ENCODE results near the gene THSD7B.

THSD7B gene

DNA sequence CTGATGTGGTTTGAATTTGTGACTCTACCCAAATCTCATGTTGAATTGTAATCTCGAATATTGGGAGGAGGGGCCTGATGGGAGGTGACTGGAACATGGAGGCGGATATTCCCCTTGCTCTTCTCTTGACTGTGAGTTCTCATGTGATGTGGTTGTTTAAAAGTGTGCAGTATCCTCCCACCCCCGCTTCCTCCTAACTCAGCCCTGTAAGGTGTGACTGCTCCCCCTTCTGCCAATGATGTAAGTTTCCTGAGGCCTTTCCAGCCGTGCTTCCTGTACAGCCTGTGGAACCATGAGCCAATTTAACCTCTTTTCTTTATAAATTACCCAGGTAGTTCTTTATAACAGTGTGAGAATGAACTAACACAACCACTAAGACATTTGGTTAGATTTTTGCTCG lies 458.4 kb downstream of the THSD7B start:
- no peaks in the 10 kb centered on the region for H3K27me3 ChIP-seq (ENCODE audit: control insufficient read depth in 2 of 2, insufficient read depth in 2 of 2, low read length in 2 of 2)
- H3K9me3 ChIP-seq (ENCODE audit: control insufficient read depth in 2 of 2, low read length in 2 of 2): no peaks in the 10 kb centered on the region
- no peak overlapping the region for H3K9ac ChIP-seq (ENCODE audit: low read depth in 1 of 2, low read length in 2 of 2)
- H3K36me3 ChIP-seq (ENCODE audit: control insufficient read depth in 2 of 2, insufficient read depth in 2 of 2, low read length in 2 of 2): no peaks in the 10 kb centered on the region
- no peak overlapping the region for H3K4me3 ChIP-seq (ENCODE audit: low read length in 2 of 2)
- H3K27ac ChIP-seq (ENCODE audit: low read depth in 2 of 2, low read length in 2 of 2): no peak overlapping the region
- no peaks in the 10 kb centered on the region for H3K4me1 ChIP-seq (ENCODE audit: control insufficient read depth in 2 of 2, insufficient read depth in 2 of 2, low read length in 2 of 2)

DNA sequence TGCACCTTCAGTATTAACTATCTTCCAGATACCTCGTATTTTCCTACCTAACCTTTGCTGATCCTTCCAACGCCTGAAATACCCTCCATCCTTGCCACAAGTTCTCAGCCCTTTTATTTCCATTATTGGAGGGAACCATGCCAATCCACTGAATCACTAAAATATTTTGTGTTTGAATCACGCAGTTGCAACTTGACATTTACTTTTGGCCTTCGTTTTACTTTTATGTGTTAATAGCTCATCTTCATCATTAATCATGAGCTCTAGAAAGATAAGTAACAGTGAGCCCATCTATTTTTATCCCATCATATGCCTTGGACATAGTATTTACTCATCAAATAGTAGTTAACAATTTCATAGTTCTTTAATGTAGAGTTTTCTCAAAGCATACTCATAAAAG lies 463.2 kb downstream of the THSD7B start:
- Histone ChIP-seq H3K4me3 (ENCODE audit: low read length in 2 of 2) (no peak overlapping the region), H3K9me3 (ENCODE audit: control insufficient read depth in 2 of 2, low read length in 2 of 2) (no peaks in the 10 kb centered on the region), H3K4me1 (ENCODE audit: control insufficient read depth in 2 of 2, insufficient read depth in 2 of 2, low read length in 2 of 2) (no peaks in the 10 kb centered on the region), H3K36me3 (ENCODE audit: control insufficient read depth in 2 of 2, insufficient read depth in 2 of 2, low read length in 2 of 2) (no peaks in the 10 kb centered on the region), H3K27ac (ENCODE audit: low read depth in 2 of 2, low read length in 2 of 2) (no peak overlapping the region), H3K9ac (ENCODE audit: low read depth in 1 of 2, low read length in 2 of 2) (no peak overlapping the region), H3K27me3 (ENCODE audit: control insufficient read depth in 2 of 2, insufficient read depth in 2 of 2, low read length in 2 of 2) (no peaks in the 10 kb centered on the region)

DNA sequence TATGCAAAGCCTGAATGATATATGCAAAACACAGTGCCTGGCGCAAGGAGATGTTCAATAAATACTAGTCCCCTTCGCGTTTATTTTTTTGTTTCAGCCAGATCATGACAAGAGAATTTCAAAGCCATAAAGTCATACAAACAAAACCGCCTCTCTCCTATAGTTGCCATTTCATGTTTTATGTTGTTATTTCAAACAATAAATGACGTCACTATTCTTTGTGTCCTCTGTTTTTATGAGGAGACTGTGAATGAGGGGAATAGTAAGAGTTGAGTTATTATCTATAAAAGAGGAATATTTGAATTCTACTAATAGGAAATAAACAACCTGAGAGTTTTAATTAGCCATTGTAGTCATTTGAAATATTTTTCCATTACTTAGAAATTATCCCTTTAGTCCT lies 464.5 kb downstream of the THSD7B start:
- Histone ChIP-seq H3K36me3 (ENCODE audit: control insufficient read depth in 2 of 2, insufficient read depth in 2 of 2, low read length in 2 of 2) (no peaks in the 10 kb centered on the region), H3K27ac (ENCODE audit: low read depth in 2 of 2, low read length in 2 of 2) (no peak overlapping the region), H3K9ac (ENCODE audit: low read depth in 1 of 2, low read length in 2 of 2) (no peak overlapping the region), H3K4me3 (ENCODE audit: low read length in 2 of 2) (no peak overlapping the region), H3K4me1 (ENCODE audit: control insufficient read depth in 2 of 2, insufficient read depth in 2 of 2, low read length in 2 of 2) (no peaks in the 10 kb centered on the region), H3K9me3 (ENCODE audit: control insufficient read depth in 2 of 2, low read length in 2 of 2) (no peaks in the 10 kb centered on the region), H3K27me3 (ENCODE audit: control insufficient read depth in 2 of 2, insufficient read depth in 2 of 2, low read length in 2 of 2) (no peaks in the 10 kb centered on the region)

DNA sequence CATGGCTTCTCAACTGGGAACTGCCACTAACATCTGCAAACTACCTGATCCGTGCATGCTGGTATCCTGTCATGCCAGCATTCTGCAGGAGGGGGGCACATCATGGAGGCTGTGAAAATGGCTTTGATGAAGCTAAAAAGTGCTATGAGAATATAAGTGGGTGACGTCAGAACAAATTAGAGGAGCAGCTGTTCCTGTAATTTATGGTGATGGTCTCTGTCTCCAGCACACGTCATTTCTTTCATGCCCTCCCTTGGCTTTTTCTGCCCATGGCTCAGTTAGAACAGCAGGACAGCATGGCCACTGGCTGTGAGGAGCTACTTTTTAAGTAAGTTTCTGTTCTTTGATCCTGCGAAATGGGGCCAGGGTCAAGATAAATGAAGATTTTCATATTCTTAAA lies 466.3 kb downstream of the THSD7B start:
- Histone ChIP-seq H3K36me3 (ENCODE audit: control insufficient read depth in 2 of 2, insufficient read depth in 2 of 2, low read length in 2 of 2) (no peaks in the 10 kb centered on the region), H3K27ac (ENCODE audit: low read depth in 2 of 2, low read length in 2 of 2) (no peak overlapping the region), H3K27me3 (ENCODE audit: control insufficient read depth in 2 of 2, insufficient read depth in 2 of 2, low read length in 2 of 2) (no peaks in the 10 kb centered on the region), H3K9ac (ENCODE audit: low read depth in 1 of 2, low read length in 2 of 2) (no peak overlapping the region), H3K9me3 (ENCODE audit: control insufficient read depth in 2 of 2, low read length in 2 of 2) (no peaks in the 10 kb centered on the region), H3K4me3 (ENCODE audit: low read length in 2 of 2) (no peak overlapping the region), H3K4me1 (ENCODE audit: control insufficient read depth in 2 of 2, insufficient read depth in 2 of 2, low read length in 2 of 2) (no peaks in the 10 kb centered on the region)

DNA sequence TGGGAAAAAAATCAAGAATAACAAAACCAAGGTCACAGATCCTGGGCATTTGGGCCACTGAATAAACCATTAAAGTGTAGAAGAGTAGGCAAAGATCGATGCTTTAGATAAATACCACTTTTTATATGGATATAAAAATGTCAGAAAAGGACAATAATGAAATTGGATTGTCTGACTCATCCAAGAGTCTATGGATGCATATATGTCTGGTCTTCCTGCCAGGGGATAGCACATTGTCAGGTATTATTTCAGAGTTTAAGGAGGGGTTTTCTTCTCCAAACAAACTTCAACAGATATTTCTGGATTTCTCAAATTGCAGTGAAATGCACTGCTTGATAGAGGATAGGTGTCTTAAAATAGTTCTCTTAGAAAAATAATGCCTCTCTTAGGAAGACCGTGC lies 466.7 kb downstream of the THSD7B start:
- no peak overlapping the region for H3K9ac ChIP-seq (ENCODE audit: low read depth in 1 of 2, low read length in 2 of 2)
- H3K27ac ChIP-seq (ENCODE audit: low read depth in 2 of 2, low read length in 2 of 2): no peak overlapping the region
- no peaks in the 10 kb centered on the region for H3K4me1 ChIP-seq (ENCODE audit: control insufficient read depth in 2 of 2, insufficient read depth in 2 of 2, low read length in 2 of 2)
- no peak overlapping the region for H3K4me3 ChIP-seq (ENCODE audit: low read length in 2 of 2)
- H3K9me3 ChIP-seq (ENCODE audit: control insufficient read depth in 2 of 2, low read length in 2 of 2): no peaks in the 10 kb centered on the region
- H3K36me3 ChIP-seq (ENCODE audit: control insufficient read depth in 2 of 2, insufficient read depth in 2 of 2, low read length in 2 of 2): no peaks in the 10 kb centered on the region
- H3K27me3 ChIP-seq (ENCODE audit: control insufficient read depth in 2 of 2, insufficient read depth in 2 of 2, low read length in 2 of 2): no peaks in the 10 kb centered on the region

DNA sequence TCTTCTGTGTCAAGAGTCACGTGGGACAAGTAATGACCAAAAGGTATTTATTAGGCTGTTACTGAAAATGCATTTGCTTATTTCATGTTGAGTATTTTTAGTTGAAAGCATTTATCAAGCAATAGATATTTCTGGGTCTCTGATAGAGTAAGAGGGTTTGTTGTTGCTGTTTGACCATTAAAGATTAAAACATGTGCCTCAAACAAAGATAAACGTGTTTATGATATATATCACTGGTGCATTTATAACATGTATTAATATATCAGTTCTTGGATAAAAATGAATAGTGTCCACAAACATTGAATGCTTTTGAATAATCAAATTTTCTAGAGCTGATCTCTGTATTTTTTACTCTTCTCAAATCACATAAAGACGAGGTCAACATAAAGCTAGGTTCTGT lies 467.7 kb downstream of the THSD7B start:
- H3K4me3 ChIP-seq (ENCODE audit: low read length in 2 of 2): no peak overlapping the region
- no peak overlapping the region for H3K27ac ChIP-seq (ENCODE audit: low read depth in 2 of 2, low read length in 2 of 2)
- H3K27me3 ChIP-seq (ENCODE audit: control insufficient read depth in 2 of 2, insufficient read depth in 2 of 2, low read length in 2 of 2): no peaks in the 10 kb centered on the region
- no peaks in the 10 kb centered on the region for H3K9me3 ChIP-seq (ENCODE audit: control insufficient read depth in 2 of 2, low read length in 2 of 2)
- H3K9ac ChIP-seq (ENCODE audit: low read depth in 1 of 2, low read length in 2 of 2): no peak overlapping the region
- H3K36me3 ChIP-seq (ENCODE audit: control insufficient read depth in 2 of 2, insufficient read depth in 2 of 2, low read length in 2 of 2): no peaks in the 10 kb centered on the region
- H3K4me1 ChIP-seq (ENCODE audit: control insufficient read depth in 2 of 2, insufficient read depth in 2 of 2, low read length in 2 of 2): no peaks in the 10 kb centered on the region

DNA sequence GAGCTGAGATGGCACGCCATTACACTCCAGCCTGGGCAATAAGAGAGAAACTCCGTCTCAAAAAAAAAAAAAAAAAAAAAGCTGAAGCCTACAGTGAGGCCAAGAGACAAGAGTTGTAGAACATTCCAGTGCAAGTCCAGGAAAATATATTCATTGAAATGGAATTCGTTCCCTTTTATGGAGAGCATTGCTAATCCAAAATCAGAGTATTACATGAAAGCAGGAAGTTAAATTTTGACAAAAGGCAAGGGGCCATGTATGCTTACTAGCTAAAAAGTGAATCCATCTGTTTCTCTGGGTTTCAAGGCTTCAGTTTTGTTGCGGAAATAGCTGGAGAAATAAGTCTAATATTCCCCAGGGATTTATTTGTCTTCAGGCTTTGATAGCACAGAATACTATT lies 471.7 kb downstream of the THSD7B start:
- Histone ChIP-seq H3K4me1 (ENCODE audit: control insufficient read depth in 2 of 2, insufficient read depth in 2 of 2, low read length in 2 of 2) (no peaks in the 10 kb centered on the region), H3K36me3 (ENCODE audit: control insufficient read depth in 2 of 2, insufficient read depth in 2 of 2, low read length in 2 of 2) (no peaks in the 10 kb centered on the region), H3K27me3 (ENCODE audit: control insufficient read depth in 2 of 2, insufficient read depth in 2 of 2, low read length in 2 of 2) (no peaks in the 10 kb centered on the region), H3K9ac (ENCODE audit: low read depth in 1 of 2, low read length in 2 of 2) (no peak overlapping the region), H3K9me3 (ENCODE audit: control insufficient read depth in 2 of 2, low read length in 2 of 2) (no peaks in the 10 kb centered on the region), H3K27ac (ENCODE audit: low read depth in 2 of 2, low read length in 2 of 2) (no peak overlapping the region), H3K4me3 (ENCODE audit: low read length in 2 of 2) (no peak overlapping the region)

DNA sequence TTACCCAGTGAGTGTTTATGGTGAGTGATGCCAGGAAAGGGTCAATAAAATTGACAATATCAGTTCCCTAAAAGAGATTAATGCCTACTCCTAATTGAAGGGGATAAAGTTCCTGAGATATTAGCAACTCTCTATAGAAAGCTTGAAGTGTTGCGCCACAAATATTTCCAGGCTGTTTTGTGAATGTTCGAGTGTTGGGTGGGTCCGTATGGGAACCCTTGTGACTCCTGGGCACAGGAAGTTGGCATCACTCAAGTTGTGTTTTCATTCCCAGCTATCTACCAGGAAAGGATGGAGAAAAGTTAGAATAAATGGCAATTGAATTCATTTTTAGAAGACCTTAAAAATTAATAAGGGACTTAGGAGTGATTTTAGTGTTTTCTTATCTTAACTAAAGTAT lies 472.7 kb downstream of the THSD7B start:
- Histone ChIP-seq H3K4me1 (ENCODE audit: control insufficient read depth in 2 of 2, insufficient read depth in 2 of 2, low read length in 2 of 2) (no peaks in the 10 kb centered on the region), H3K9ac (ENCODE audit: low read depth in 1 of 2, low read length in 2 of 2) (no peak overlapping the region), H3K36me3 (ENCODE audit: control insufficient read depth in 2 of 2, insufficient read depth in 2 of 2, low read length in 2 of 2) (no peaks in the 10 kb centered on the region), H3K27me3 (ENCODE audit: control insufficient read depth in 2 of 2, insufficient read depth in 2 of 2, low read length in 2 of 2) (no peaks in the 10 kb centered on the region), H3K9me3 (ENCODE audit: control insufficient read depth in 2 of 2, low read length in 2 of 2) (no peaks in the 10 kb centered on the region), H3K27ac (ENCODE audit: low read depth in 2 of 2, low read length in 2 of 2) (no peak overlapping the region), H3K4me3 (ENCODE audit: low read length in 2 of 2) (no peak overlapping the region)

DNA sequence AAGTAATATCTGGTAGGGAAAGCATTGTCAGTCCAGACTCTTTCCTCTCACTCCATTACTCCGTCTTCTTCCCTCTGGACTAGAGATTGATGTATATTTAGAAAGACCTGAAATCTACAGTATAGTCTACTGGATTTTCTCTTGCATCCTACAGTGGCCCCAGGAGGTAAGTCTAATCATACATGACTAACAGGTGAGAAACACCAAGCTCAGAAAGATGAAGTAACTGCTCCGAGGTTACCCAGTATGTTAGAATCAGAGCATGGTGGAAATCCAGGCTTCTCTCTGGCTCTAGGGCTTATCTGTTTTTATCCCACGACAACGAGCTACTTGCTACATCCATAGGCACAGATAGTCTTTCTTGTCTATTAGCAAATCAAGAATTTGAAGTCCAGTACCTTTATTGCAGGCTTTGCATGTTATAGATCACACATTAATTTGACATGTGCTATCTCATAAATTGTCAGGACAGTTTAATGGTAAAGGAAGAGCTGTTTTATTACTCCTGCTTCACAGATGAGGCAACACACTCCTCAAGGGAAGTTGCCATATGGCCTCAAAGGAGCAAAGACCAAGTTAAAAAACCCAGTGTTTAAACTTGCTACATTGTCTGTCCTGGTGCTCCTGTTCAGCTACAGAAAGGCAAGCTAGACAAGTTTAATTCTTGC lies 484.3 kb downstream of the THSD7B start:
- Histone ChIP-seq H3K27me3 (ENCODE audit: control insufficient read depth in 2 of 2, insufficient read depth in 2 of 2, low read length in 2 of 2) (no peaks in the 10 kb centered on the region), H3K4me3 (ENCODE audit: low read length in 2 of 2) (no peak overlapping the region), H3K9me3 (ENCODE audit: control insufficient read depth in 2 of 2, low read length in 2 of 2) (no peaks in the 10 kb centered on the region), H3K9ac (ENCODE audit: low read depth in 1 of 2, low read length in 2 of 2) (no peak overlapping the region), H3K27ac (ENCODE audit: low read depth in 2 of 2, low read length in 2 of 2) (no peak overlapping the region), H3K36me3 (ENCODE audit: control insufficient read depth in 2 of 2, insufficient read depth in 2 of 2, low read length in 2 of 2) (no peaks in the 10 kb centered on the region), H3K4me1 (ENCODE audit: control insufficient read depth in 2 of 2, insufficient read depth in 2 of 2, low read length in 2 of 2) (no peaks in the 10 kb centered on the region)

DNA sequence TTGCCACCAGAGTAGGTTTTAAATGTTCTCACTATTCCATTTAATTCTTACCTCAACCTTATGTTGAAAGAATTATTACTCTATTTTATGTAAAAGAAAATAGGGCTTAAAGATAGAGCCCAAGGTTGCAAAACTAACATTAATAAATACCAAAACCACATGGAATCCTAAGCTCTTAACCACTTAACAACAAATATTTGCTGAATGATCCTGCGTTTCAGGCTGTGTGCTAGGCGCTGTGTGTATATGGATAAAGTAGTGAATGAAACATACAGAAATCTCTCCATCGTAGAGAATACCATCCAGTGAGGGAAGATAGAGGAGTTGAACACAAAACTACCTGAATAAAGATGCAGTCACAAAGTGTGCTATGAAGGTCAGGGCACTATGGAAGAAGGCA lies 485.1 kb downstream of the THSD7B start:
- no peaks in the 10 kb centered on the region for H3K27me3 ChIP-seq (ENCODE audit: control insufficient read depth in 2 of 2, insufficient read depth in 2 of 2, low read length in 2 of 2)
- no peaks in the 10 kb centered on the region for H3K9me3 ChIP-seq (ENCODE audit: control insufficient read depth in 2 of 2, low read length in 2 of 2)
- H3K27ac ChIP-seq (ENCODE audit: low read depth in 2 of 2, low read length in 2 of 2): no peak overlapping the region
- H3K4me3 ChIP-seq (ENCODE audit: low read length in 2 of 2): no peak overlapping the region
- no peaks in the 10 kb centered on the region for H3K4me1 ChIP-seq (ENCODE audit: control insufficient read depth in 2 of 2, insufficient read depth in 2 of 2, low read length in 2 of 2)
- no peak overlapping the region for H3K9ac ChIP-seq (ENCODE audit: low read depth in 1 of 2, low read length in 2 of 2)
- no peaks in the 10 kb centered on the region for H3K36me3 ChIP-seq (ENCODE audit: control insufficient read depth in 2 of 2, insufficient read depth in 2 of 2, low read length in 2 of 2)

DNA sequence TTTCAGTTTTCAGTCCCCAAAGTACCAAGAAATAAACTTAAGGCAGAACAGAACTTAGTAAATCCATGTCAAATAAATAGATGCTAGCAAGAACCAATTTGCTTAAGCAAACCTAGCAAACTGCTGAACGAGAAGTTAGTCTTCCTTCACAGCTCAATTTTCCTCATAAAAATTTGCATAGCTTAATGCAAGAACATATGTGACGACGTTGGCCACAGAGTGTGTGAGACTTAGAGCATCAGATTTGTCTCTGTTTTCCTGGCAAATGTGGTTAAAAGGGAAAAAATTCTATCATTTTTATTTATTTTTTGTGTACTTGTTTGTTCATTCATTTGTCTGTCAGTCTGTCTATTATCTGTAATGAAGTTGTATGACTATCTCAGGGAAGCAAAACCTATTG lies 485.7 kb downstream of the THSD7B start:
- H3K36me3 ChIP-seq (ENCODE audit: control insufficient read depth in 2 of 2, insufficient read depth in 2 of 2, low read length in 2 of 2): no peaks in the 10 kb centered on the region
- H3K4me1 ChIP-seq (ENCODE audit: control insufficient read depth in 2 of 2, insufficient read depth in 2 of 2, low read length in 2 of 2): no peaks in the 10 kb centered on the region
- no peak overlapping the region for H3K27ac ChIP-seq (ENCODE audit: low read depth in 2 of 2, low read length in 2 of 2)
- H3K27me3 ChIP-seq (ENCODE audit: control insufficient read depth in 2 of 2, insufficient read depth in 2 of 2, low read length in 2 of 2): no peaks in the 10 kb centered on the region
- no peaks in the 10 kb centered on the region for H3K9me3 ChIP-seq (ENCODE audit: control insufficient read depth in 2 of 2, low read length in 2 of 2)
- no peak overlapping the region for H3K4me3 ChIP-seq (ENCODE audit: low read length in 2 of 2)
- no peak overlapping the region for H3K9ac ChIP-seq (ENCODE audit: low read depth in 1 of 2, low read length in 2 of 2)
